Esophagus muscularis mucosa (tissue), 4 donors: ENCODE data around the gene TP73.
"Not testable (repeated sequence)": the region's sequence is repeated elsewhere in the genome, so short reads cannot be mapped to it uniquely, and the experiment has no call there.

Source experiments
- EP300 ChIP-seq: sonication (generic); formaldehyde crosslinking; IDR thresholded peaks from one replicate; pipeline ENCODE4 v1.6.1; 2017; ENCODE audit warnings: antibody characterized with exemption
- POLR2A ChIP-seq: fragments of 450-650 bp; IDR thresholded peaks from one replicate; pipeline ENCODE4 v1.6.1; 2017; ENCODE audit warnings: antibody characterized with exemption, moderate library complexity, mild to moderate bottlenecking, low read depth
- POLR2AphosphoS5 ChIP-seq, 2 donors: sonication (generic); formaldehyde crosslinking; IDR thresholded peaks; one replicate each; pipeline ENCODE4 v1.6.1; 2017; ENCODE audit warnings: antibody characterized with exemption in 2 of 2
- TF ChIP-seq, protein P1 (sequence below), 3 experiments: fragments of 200-600 bp in 2 of 3; fragments of 450-650 bp in 1 of 3; sonication (generic) in 2 of 3; IDR thresholded peaks; one replicate each; pipeline ENCODE4 v1.5.1; 2017 to 2019; ENCODE audit warnings: antibody characterized with exemption in 3 of 3, mild to moderate bottlenecking in 2 of 3, moderate library complexity in 1 of 3

DNA sequence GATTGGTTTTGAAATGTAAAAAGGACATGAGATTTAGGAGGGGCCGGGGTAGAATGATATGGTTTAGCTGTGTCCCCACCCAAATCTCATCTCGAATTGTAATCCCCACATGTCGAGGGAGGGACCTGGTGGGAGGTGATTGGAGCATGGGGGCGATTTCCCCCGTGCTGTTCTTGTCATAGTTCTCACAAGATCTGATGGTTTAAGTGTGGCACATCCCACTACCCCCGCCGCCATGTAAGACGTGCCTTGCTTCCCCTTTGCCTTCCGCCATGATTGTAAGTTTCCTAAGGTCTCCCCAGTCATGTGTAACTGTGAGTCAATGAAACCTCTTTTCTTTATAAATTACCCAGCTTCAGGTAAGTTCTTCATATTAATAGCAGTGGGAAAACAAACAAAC, 30.2 kb upstream of the TP73 start:
- TF ChIP-seq, protein P1, sequence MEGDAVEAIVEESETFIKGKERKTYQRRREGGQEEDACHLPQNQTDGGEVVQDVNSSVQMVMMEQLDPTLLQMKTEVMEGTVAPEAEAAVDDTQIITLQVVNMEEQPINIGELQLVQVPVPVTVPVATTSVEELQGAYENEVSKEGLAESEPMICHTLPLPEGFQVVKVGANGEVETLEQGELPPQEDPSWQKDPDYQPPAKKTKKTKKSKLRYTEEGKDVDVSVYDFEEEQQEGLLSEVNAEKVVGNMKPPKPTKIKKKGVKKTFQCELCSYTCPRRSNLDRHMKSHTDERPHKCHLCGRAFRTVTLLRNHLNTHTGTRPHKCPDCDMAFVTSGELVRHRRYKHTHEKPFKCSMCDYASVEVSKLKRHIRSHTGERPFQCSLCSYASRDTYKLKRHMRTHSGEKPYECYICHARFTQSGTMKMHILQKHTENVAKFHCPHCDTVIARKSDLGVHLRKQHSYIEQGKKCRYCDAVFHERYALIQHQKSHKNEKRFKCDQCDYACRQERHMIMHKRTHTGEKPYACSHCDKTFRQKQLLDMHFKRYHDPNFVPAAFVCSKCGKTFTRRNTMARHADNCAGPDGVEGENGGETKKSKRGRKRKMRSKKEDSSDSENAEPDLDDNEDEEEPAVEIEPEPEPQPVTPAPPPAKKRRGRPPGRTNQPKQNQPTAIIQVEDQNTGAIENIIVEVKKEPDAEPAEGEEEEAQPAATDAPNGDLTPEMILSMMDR (IDR thresholded peaks at IDR 0.05), result not testable (repeated sequence)
- TF ChIP-seq POLR2AphosphoS5 (IDR thresholded peaks at IDR 0.05); POLR2A; EP300: not testable (repeated sequence)
